CD4-positive, alpha-beta T cell (primary cell): ENCODE results near the gene SLC37A1. TPM values are rescaled to one million over a fixed set of nuclear protein-coding genes. Genes with fewer than 3 reads are reported as not detected.

Experiments
- ATAC-seq: fragments of 200-7000 bp; cut with Tn5 transposase; one replicate; pipeline ENCODE4 v1.10.0; 2022; ENCODE audit warnings: mild to moderate bottlenecking; ENCODE audit not compliant: poor library complexity
- CTCF ChIA-PET: fragments of 350-600 bp; sonication (Branson Sonifier 250); formaldehyde crosslinking; loops from one replicate; lab custom pipeline; 2021; ENCODE audit warnings: antibody characterized with exemption, inconsistent platforms; lab: Charles Lee
- POLR2A ChIA-PET: fragments of 350-600 bp; sonication (Branson Sonifier 250); formaldehyde crosslinking; loops from one replicate; lab custom pipeline; 2021; ENCODE audit warnings: antibody characterized with exemption, inconsistent platforms; lab: Charles Lee
- DNase-seq, 14 experiments: peaks; one replicate each; pipeline ENCODE4 v3.0.0-alpha.2; 2013 to 2020; ENCODE audit warnings: mixed read lengths in 2 of 14
- H3K27ac ChIP-seq, 2 donors: one replicate each; pipeline versions ENCODE4 v1.5.1 to v1.7.0; 2013; ENCODE audit warnings: low read length in 2 of 2, low read depth in 1 of 2, mild to moderate bottlenecking in 1 of 2
- H3K27me3 ChIP-seq, 2 experiments: 1 replicate in 1 of 2; 2 replicates in 1 of 2; pipeline versions ENCODE4 v1.6.1 to v1.7.0; 2013; ENCODE audit warnings: low read length in 2 of 2, control low read depth in 1 of 2, mild to moderate bottlenecking in 1 of 2, moderate library complexity in 1 of 2; ENCODE audit not compliant: insufficient read depth in 2 of 2, control insufficient read depth in 1 of 2
- H3K36me3 ChIP-seq: one replicate; pipeline ENCODE4 v1.6.1; 2013; ENCODE audit warnings: low read length, control low read depth; ENCODE audit not compliant: insufficient read depth
- H3K4me1 ChIP-seq: one replicate; pipeline ENCODE4 v1.6.1; 2013; ENCODE audit warnings: low read length, control low read depth; ENCODE audit not compliant: insufficient read depth
- H3K4me3 ChIP-seq: one replicate; pipeline ENCODE4 v1.5.1; 2013; ENCODE audit warnings: mild to moderate bottlenecking, low read length, moderate library complexity
- H3K9me3 ChIP-seq, 2 experiments: 1 replicate in 1 of 2; 2 replicates in 1 of 2; pipeline versions ENCODE4 v1.6.1 to v1.7.0; 2013; ENCODE audit warnings: low read length in 2 of 2, mild to moderate bottlenecking in 2 of 2, control low read depth in 1 of 2, moderate library complexity in 1 of 2; ENCODE audit not compliant: control insufficient read depth in 1 of 2, insufficient read depth in 1 of 2
- H3K27ac Mint-ChIP-seq: one replicate; pipeline ENCODE4 v1.8.0; 2020; ENCODE audit warnings: mixed read lengths
- H3K27me3 Mint-ChIP-seq: one replicate; pipeline ENCODE4 v1.8.0; 2021; ENCODE audit warnings: mixed read lengths
- H3K36me3 Mint-ChIP-seq: one replicate; pipeline ENCODE4 v1.8.0; 2021; ENCODE audit warnings: low read depth, mixed read lengths
- H3K4me1 Mint-ChIP-seq: one replicate; pipeline ENCODE4 v1.8.0; 2021; ENCODE audit warnings: low read depth, mixed read lengths
- H3K4me3 Mint-ChIP-seq: one replicate; pipeline ENCODE4 v1.8.0; 2020; ENCODE audit warnings: mild to moderate bottlenecking, mixed read lengths
- H3K9me3 Mint-ChIP-seq: one replicate; pipeline ENCODE4 v1.8.0; 2020; ENCODE audit warnings: mixed read lengths
- intact Hi-C, 2 experiments: fragments of 100-400 bp; cut with DNase I in 1 of 2; cut with micrococcal nuclease in 1 of 2; formaldehyde crosslinking; loops; one replicate each; pipeline versions ENCODE4 v1.15.1 to v1.9.0; 2023 to 2025; cut with DNase I, micrococcal nuclease
- polyA plus RNA-seq, 2 donors: library from polyadenylated mRNA; unstranded; fragments of 120-200 nt; gene quantifications; one replicate each; pipeline ENCODE4 v1.2.1, GENCODE V29; 2013
- total RNA-seq, 174 experiments: library from RNA in 2 of 174; stranded (reverse) in 2 of 174; gene quantifications; one replicate each; pipeline ENCODE4 v1.2.3 and lab custom pipeline; 2021 to 2026
- TF ChIP-seq, protein P1 (sequence below): fragments of 200-600 bp; IDR thresholded peaks from one replicate; pipeline ENCODE4 v1.8.0; 2022; ENCODE audit warnings: antibody characterized with exemption, mild to moderate bottlenecking

SLC37A1 gene
- total RNA-seq (10 to 100 TPM; 16.4 to 16.7 TPM), total RNA-seq (lab: John Stamatoyannopoulos, UW) (14.4 to 55.0 (median 30.5) reads per million in 172 experiments)
- 13.0 TPM for polyA plus RNA-seq (2013, experiment 1 of 2)
- 14.1 TPM for polyA plus RNA-seq (2013, experiment 2 of 2)

DNA sequence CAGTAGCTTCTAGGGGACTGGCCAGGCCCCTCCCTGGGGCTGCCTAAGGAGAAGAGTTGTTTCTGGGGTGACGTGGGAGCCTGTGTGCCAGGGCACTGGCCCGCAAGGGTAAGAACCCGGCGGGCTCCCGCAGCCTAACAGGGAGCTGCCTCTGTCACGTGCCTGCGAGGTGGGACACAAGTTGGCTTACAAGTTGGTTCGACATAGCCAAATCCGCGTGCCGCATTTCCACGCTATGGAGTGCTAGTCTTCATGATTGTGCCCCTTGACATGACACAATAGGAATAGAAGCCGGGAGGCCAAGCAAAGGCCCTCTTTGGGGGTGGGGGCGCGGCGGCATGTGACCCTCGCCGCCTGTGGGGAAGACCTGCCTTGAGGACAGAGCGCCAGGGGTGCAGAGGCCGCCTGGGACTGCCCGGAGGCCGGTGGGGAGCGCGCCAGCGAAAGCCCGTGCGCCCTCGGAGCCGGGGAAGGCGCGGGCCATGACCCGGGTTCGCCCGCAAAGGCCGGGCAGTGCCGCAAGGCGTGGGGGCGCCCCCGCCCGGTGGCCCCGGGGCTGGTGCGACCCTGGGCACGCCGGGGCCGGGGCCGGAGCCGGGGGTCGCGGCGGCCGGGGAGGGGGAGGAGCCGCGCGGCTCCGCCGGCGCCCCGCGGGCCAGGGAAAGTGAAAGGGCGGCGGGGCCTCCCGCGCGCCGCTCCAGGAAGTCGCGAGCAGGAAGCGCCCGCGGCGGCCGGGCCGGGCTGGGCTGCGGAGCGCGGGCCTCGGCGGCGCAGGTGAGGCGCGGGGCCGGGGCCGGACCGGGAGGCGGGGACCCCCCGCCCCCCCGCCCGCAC is at the start of gene SLC37A1:
Gene SLC37A1 (plus strand): TSS at position 702 of the 834 bp plus-strand sequence. CDS start 4,603 bp downstream, outside the sequence.
- Histone ChIP-seq H3K4me3 (peak within 1 kb of the TSS; percentile 82), H3K27ac (peak within 1 kb of the TSS; percentile 48 to 65), H3K9me3 (no peaks in the 10 kb centered on the region), H3K27me3 (no peaks in the 10 kb centered on the region), H3K36me3 (peaks cover 13% of the 10 kb centered on the region), H3K4me1 (peaks cover 28% of the 10 kb centered on the region)
- Mint-ChIP-seq H3K9me3 (no peaks in the 10 kb centered on the region), H3K4me3 (peak within 1 kb of the TSS; percentile 93), H3K4me1 (peaks cover 31% of the 10 kb centered on the region), H3K36me3 (peaks cover 33% of the 10 kb centered on the region), H3K27ac (peak within 1 kb of the TSS; percentile 85), H3K27me3 (no peaks in the 10 kb centered on the region)
- peak; percentile 62 for ATAC-seq
- peak in 11 of 14 experiments; percentile 22 to 76 (median 39) for DNase-seq
- intact Hi-C loops, result loop anchor here in 1 of 2 experiments (10.0 kb wide), 1 partner anchor 179 kb away; no protein-coding TSS in a partner anchor
- ChIA-PET POLR2A (interaction anchor here (0.6 to 3.4 kb wide), 12 partner anchors 14 to 270 kb away, joined by 3 to 50 read pairs (median 3); partner anchors contain the start of genes RSPH1 and UBASH3A), CTCF (no interaction called here)
- TF ChIP-seq, protein P1, sequence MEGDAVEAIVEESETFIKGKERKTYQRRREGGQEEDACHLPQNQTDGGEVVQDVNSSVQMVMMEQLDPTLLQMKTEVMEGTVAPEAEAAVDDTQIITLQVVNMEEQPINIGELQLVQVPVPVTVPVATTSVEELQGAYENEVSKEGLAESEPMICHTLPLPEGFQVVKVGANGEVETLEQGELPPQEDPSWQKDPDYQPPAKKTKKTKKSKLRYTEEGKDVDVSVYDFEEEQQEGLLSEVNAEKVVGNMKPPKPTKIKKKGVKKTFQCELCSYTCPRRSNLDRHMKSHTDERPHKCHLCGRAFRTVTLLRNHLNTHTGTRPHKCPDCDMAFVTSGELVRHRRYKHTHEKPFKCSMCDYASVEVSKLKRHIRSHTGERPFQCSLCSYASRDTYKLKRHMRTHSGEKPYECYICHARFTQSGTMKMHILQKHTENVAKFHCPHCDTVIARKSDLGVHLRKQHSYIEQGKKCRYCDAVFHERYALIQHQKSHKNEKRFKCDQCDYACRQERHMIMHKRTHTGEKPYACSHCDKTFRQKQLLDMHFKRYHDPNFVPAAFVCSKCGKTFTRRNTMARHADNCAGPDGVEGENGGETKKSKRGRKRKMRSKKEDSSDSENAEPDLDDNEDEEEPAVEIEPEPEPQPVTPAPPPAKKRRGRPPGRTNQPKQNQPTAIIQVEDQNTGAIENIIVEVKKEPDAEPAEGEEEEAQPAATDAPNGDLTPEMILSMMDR, result no peak

DNA sequence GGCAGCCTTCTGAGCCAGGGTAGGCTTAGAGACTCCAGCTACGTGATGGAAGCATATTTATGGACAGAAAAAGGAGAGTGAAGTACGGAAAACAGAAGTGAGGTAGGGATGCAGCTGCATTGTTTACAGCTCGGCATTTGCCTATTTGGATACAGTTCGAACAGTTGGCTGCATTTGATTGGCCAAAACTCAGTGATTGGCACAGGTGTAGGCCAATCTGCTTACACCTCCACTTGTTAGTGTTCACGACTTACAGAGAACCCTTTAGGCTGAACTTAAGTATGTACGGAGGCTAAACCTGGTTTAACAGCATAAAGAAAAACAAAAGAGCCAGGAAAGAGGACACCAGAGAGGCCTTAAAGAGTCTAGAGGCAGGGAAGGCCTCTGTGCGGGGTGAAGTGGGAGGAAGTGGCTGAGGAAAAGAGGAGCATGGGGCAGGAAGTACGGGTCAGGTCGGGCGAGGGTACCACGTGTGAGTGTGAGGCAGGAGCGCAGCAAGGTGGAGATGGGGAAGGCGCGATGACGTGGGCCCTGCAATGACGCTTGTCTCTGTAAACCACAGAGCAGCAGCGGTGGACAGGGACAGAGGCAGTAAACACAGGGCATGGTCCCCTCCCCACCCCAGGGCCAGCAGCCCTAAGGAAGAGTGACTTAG is 49.7 kb upstream of the SLC37A1 start:
- DNase-seq (peak; percentile 43 to 90 (median 58)), ATAC-seq (peak; percentile 71)
- TF ChIP-seq, protein P1, result no peak
- Histone ChIP-seq H3K36me3 (no peaks in the 10 kb centered on the region), H3K4me1 (peaks cover 52% of the 10 kb centered on the region), H3K27me3 (no peaks in the 10 kb centered on the region), H3K9me3 (no peaks in the 10 kb centered on the region), H3K27ac (peak overlapping the region in 1 of 2 donors; percentile 32), H3K4me3 (no peak overlapping the region)
- POLR2A ChIA-PET, result interaction anchor here (0.6 kb wide), 1 partner anchor 15 kb away, joined by 3 read pairs; no protein-coding TSS in a partner anchor
- intact Hi-C loops, result loop anchor here (1.0 to 5.0 kb wide), 4 partner anchors 32 to 63 kb away; partner anchors contain the start of gene RSPH1 (in 1 of the 2)
- Mint-ChIP-seq H3K9me3 (no peaks in the 10 kb centered on the region), H3K27me3 (no peaks in the 10 kb centered on the region), H3K27ac (peak overlapping the region; percentile 80), H3K4me1 (peaks cover 77% of the 10 kb centered on the region), H3K36me3 (no peaks in the 10 kb centered on the region), H3K4me3 (peak overlapping the region; percentile 66)
- CTCF ChIA-PET, result no interaction called here
